Measurements from ENCODE around the gene SEMA3C.
"Not testable (repeated sequence)": the region's sequence is repeated elsewhere in the genome, so short reads cannot be mapped to it uniquely, and the experiment has no call there.

The SEMA3C gene
- total RNA-seq = 0 to 1.4 (median 0.18) reads per million in 4 experiments

DNA sequence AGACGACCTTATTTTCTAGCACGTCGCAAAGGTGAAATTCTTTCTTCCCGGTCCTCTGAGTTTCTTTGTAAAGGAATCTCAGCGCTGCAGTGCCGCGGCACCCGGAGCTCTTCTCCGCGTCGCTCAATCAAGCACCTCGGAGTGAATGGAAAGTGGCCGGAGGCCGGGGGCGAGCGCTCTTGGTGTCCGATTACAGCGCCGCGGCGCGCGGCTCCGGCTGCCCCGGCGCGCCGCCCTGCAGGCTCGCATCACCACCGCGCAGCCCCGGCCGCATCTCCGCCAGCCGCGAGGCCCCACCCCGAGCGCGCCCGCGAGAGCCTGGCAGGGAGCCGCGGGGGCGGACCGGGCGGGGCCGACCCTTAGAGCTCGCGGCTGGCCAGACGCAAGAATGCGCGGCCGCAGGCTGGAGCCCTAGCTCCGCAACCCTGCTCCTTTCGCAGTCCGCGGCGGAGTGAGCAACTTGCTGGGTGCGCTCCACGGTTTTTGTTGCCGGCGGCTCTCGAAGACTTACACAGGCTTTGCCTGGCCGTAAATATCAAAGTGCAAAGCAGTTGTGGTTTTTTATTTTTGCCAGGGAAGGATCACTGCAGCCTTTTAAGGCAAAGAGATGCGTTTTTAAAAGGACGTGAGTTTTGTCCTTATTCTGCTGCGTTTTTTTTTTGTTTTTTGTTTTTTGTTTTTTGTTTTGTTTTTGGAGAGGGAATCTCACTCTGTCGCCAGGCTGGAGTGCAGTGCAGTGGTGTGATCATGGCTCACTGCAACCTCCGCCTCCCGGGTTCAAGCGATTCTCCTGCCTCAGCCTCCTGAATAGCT, at the start of gene SEMA3C:
Gene SEMA3C (minus strand): TSS at position 143 of the 813 bp plus-strand sequence. CDS start 2,270 bp downstream, outside the sequence.
- no peak for DNase-seq

DNA sequence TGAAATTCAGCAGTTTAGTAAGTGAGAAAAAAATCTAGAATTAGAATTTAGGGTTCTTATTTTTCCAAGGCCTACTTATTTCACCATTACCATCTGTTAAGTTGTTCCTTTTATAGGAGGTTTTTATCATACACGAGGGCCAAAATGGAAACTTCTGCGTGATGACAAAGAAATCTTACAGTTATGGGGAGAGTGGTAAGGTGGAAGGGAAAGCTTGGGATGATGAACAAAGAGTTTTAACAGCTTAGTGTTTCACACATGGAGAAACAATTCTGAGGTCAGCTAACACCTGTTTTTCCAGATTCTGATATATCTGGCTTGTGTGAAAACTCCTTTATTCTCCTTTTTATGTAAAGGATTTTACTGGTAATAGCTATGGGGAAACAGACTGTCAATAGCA, 49.8 kb upstream of the SEMA3C start:
- DNase-seq = no peak

DNA sequence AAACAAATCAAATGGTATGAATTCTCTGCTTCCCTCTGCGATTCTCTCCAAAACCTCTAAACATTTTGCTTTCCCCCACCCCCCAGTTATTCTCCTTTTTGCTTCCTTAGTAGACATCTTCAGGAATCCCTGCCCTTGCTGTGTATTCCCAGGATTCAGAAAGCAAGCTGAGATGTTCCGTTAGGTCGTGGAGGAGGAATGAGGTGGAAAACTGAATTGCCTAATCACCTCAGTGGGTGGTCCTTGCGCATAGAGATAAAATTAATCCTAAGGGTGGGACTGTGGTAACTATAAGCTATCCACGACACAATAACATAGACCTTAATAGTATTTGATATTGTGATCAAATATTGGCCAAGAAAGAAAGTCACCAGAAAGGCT, 49.1 kb upstream of the SEMA3C start:
- DNase-seq = no peak

- no peak for DNase-seq
Measured at GRCh38 chr7:80967071-80967916, 48.4 kb upstream of the SEMA3C start.

GRCh38 chr7:80960244-80960795, 41.5 kb upstream of the SEMA3C start:
- DNase-seq = no peak

GRCh38 chr7:80957226-80957777, 38.5 kb upstream of the SEMA3C start:
- DNase-seq = no peak

DNA sequence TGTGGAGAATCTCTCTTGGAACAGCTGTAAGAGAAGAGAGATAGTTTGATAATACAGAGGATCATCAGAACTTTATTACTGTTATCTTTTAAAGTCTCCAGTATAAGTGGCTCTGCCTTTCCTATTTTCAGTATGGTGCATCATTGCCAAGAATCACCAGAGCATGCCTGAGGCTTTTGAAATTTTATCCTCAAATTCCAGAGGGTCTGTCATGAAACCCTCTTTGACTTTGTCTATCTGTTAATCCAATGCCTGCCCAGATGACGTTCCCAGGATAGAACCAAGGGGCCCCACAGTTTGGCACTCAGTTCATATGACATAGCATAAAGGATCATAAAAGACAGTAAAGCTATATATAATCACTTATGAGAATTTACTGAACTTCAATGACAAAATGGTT, 35.3 kb upstream of the SEMA3C start:
- DNase-seq = no peak

- no peak for DNase-seq
Measured at GRCh38 chr7:80950550-80950967, 31.7 kb upstream of the SEMA3C start.

DNA sequence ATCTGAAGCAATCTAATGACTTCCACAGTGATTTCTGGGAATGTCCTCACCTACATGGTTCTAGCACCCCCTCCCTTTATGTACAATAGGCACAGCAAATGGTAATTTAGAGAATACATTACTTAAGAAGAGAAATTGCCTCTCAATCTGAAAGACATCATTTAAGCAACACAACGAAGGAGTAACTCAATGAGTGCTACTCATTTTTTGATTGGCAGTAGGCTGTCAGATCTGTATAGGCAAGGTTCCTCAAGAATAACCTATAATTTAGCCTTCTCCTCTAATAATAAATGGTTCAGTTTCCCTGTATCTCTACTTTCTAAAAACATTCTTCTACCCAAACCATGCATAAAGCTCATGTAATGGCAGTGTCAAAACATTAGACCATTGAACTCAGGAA, 30.6 kb upstream of the SEMA3C start:
- DNase-seq = no peak

GRCh38 chr7:80946858-80947257, 28.0 kb upstream of the SEMA3C start:
- DNase-seq = no peak

- DNase-seq = no peak
Measured at GRCh38 chr7:80945976-80946375, 27.1 kb upstream of the SEMA3C start.

GRCh38 chr7:80943342-80943741, 24.5 kb upstream of the SEMA3C start:
- no peak for DNase-seq

DNA sequence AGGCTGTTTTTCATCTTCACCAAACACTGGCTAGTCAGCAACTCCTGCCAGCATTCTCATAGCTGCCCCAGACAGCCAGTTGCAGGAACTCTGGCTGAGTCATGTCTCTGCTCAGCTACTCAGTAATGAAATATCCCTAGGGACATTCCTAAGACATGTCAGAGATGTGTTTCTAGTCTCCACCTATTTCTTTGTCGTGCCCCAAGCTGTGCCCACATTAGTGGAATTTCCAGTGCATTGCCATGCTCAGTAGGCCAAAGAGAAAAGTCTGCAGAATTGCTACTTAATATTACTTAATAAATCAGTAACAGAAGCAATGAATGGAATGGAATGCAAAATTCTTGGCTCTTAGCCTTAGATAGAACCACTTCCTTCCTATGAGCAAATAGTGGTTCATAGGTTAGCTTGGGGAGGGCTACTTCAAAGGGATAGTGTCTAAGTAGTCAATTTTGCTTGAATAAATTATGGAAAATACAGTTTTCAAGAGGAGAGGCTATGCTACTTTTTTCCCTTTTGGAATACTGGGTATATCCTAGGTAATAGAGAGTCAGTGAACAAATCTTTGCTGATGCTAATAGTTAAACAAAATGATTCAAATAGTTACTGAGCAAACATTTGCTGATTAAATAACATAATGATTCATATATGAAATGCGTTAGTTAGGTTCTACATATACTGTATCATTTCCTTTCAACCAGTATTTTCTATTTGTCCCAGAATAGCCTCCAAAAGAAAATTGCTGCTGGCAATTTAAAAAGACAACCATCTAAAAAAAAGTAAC, 23.6 kb upstream of the SEMA3C start:
- DNase-seq = no peak

GRCh38 chr7:80941208-80941758, 22.4 kb upstream of the SEMA3C start:
- DNase-seq = no peak

DNA sequence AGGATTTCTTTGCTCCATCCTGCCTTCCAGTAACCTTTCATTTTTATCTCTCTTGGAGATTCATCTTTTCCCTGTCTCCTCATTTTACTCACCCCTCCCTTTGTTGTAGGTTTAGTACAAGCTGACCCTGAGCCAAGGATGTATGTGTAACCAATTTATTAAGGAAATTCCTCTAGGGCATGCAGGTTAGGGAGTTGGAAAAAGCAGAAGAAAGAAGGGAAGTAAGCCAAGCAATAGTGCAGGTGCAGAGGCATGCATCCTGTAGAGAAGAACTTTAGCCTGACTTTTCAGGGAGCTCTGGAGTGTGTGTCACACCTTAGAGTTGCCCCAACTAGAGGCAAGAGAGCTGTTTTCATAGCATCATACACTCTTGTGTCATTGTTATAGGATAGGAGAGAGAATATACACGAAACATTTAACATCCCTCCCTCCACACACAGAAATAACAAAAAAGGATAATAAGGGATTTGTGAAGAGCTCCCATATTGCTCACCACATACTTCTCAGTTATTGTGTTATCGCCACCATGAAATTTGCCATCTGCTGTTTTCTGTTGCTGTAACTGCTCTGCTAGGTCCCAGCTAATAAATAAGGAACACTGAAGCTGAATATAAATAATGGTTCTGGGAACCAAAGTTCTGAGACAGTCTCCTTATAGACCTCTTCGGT, 21.8 kb upstream of the SEMA3C start:
- no peak for DNase-seq

DNA sequence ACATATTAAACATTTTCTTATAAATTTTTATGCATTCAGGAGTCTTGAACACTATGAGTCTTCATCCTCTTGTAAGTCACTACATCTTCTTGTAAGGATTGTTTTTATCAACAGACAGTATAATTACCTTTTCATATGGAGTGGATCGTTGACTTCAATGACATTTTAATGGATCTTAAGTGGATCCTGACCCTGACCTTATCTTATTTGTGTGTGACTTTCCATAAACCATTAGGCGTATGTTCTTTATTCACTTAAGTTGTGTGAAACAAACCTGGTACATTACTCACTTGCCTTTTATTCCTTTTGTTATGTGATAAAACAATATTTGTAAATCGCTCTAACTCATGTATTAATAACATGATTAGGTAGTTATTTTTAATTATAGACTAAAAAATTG, 18.5 kb upstream of the SEMA3C start:
- no peak for DNase-seq

DNA sequence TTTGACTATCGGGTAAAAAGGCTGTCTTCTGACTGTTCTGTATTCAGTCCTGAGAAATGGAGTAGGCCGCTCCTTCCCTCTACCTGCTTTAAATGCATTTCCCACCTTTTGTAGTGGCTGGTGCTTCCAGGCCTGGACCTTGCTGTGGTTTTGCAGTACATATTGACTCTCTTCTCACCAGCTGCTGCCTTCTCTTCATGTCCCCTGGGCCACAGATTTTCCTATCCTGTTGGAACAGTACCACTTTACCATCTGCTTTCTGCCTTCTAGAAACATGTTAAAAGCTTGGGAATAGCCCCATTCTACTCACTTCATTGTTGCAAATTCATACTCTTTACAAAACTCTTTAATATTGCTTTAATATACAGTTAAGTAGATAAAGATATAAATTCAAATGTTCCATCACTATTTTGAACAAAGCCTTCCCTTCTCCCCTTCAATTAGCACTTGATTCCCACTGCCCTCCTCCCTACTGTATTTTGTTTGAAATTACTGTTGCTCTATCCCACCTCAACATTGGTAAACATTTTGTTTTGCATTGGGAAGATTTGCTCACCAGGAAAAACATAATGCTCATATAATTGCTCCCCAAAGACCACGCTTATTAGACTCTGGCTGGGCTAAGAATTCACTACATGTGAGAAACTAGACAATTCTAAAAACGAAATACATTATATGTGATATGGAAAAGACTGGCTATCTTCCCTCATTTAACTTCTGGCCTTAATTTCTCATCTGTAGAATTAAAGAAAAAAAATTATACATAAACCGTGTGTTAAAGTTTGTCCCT, 17.3 kb upstream of the SEMA3C start:
- DNase-seq = no peak

- no peak for DNase-seq
Measured at GRCh38 chr7:80934321-80934720, 15.5 kb upstream of the SEMA3C start.

DNA sequence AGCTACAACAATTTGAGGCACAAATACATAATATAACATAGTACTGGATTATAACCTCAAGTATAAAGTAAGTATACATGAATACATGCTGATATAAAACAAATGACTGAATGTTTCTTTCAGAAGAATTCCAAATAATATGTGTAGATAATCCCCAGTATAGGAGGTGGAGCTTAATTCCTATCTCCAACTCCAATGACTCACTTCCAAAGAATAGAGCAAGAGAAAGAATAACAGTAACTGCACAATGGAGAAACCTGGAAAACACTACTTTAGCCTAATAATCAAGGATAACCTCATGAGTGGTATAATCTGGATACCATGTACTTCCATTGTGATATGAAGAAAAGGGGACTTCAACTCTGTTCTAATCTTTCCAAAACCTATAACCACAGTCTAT, 13.7 kb upstream of the SEMA3C start:
- no peak for DNase-seq

DNA sequence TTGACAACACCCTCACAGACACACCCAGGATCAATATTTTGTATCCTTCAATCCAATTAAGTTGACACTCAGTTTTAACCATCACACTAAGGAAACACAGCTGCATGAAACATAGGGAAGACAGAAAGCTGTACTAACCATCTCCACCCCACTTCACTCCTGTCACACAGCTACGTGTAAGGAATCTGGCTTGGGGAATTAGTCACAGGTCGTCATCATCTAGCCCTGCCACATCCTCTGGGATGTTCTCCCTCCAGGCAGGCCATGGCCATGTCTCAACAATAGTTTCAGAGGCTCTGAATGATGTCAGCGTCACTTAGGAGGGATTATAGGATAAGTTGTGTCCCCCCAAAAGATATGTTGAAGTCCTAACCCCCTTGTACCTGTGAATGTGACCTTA, 10.8 kb upstream of the SEMA3C start:
- no peak for DNase-seq

DNA sequence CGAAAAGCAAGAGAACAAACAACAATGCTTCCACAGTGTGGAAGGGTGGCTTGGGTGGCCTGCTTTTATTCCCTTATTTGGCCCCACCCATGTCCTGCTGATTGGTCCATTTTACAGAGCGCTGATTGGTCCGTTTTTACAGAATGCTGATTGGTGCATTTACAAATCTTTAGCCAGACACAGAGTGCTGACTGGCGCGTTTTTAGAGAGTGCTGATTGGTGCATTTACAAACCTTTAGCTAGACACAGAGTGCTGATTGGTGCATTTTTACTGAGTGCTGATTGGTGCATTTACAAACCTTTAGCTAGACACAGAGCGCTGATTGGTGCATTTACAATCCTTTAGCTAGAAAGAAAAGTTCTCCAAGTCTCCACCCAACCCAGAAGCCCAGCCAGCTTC, 8.1 kb upstream of the SEMA3C start:
- DNase-seq = not testable (repeated sequence)
